ENCODE results near the gene PAX2.

Gene PAX2

GRCh38 chr10:100751211-100751933, 6.0 kb downstream of the PAX2 start:
- no peak overlapping the region for H3K9ac ChIP-seq (ENCODE audit: low read length)
- no peak overlapping the region for H2AFZ ChIP-seq (ENCODE audit: low read depth, low read length, severe bottlenecking)
- H3K9me3 ChIP-seq (ENCODE audit: insufficient read depth, low read length), result no peaks in the 10 kb centered on the region
- no peaks in the 10 kb centered on the region for H3K79me2 ChIP-seq (ENCODE audit: insufficient read depth, low read length)
- H3K27ac ChIP-seq (ENCODE audit: low read depth, low read length), result no peak overlapping the region
- TF ChIP-seq EZH2phosphoT487 (conservative IDR thresholded peaks at IDR 0.05; ENCODE audit: low read length), result no peak
- TF ChIP-seq CTCF (IDR thresholded peaks at IDR 0.05; ENCODE audit: insufficient read depth, low read length, poor library complexity, severe bottlenecking), result no peak
- H3F3A ChIP-seq (ENCODE audit: insufficient read depth), result no peaks in the 10 kb centered on the region
- H4K20me1 ChIP-seq (ENCODE audit: low read depth, low read length), result no peaks in the 10 kb centered on the region
- H3K9me2 ChIP-seq (replicated peaks; ENCODE audit: insufficient read depth, low read length), result no peaks in the 10 kb centered on the region
- 0 out of 2 replicates have a peak, but pooled peaks cover 2% of the 10 kb centered on the region for H3K27me3 ChIP-seq (ENCODE audit: low read length)
- no peak overlapping the region for H3K4me3 ChIP-seq (ENCODE audit: insufficient read depth, low read length, poor library complexity, severe bottlenecking)
- no peaks in the 10 kb centered on the region for H3K36me3 ChIP-seq (ENCODE audit: low read length)
- no peak overlapping the region for H3K4me2 ChIP-seq (ENCODE audit: low read depth, low read length, poor library complexity, severe bottlenecking)

- H3K4me3 ChIP-seq (ENCODE audit: insufficient read depth, low read length, poor library complexity, severe bottlenecking), result no peak overlapping the region
- no peak overlapping the region for H2AFZ ChIP-seq (ENCODE audit: low read depth, low read length, severe bottlenecking)
- H3K9ac ChIP-seq (ENCODE audit: low read length), result no peak overlapping the region
- no peaks in the 10 kb centered on the region for H3K9me3 ChIP-seq (ENCODE audit: insufficient read depth, low read length)
- no peaks in the 10 kb centered on the region for H3K79me2 ChIP-seq (ENCODE audit: insufficient read depth, low read length)
- no peaks in the 10 kb centered on the region for H4K20me1 ChIP-seq (ENCODE audit: low read depth, low read length)
- H3F3A ChIP-seq (ENCODE audit: insufficient read depth), result no peaks in the 10 kb centered on the region
- H3K27ac ChIP-seq (ENCODE audit: low read depth, low read length), result no peak overlapping the region
- H3K27me3 ChIP-seq (ENCODE audit: low read length), result 0 out of 2 replicates have a peak, but pooled peaks cover 2% of the 10 kb centered on the region
- TF ChIP-seq EZH2phosphoT487 (conservative IDR thresholded peaks at IDR 0.05; ENCODE audit: low read length), result no peak
- TF ChIP-seq CTCF (IDR thresholded peaks at IDR 0.05; ENCODE audit: insufficient read depth, low read length, poor library complexity, severe bottlenecking), result no peak
- no peaks in the 10 kb centered on the region for H3K36me3 ChIP-seq (ENCODE audit: low read length)
- no peak overlapping the region for H3K4me2 ChIP-seq (ENCODE audit: low read depth, low read length, poor library complexity, severe bottlenecking)
- no peaks in the 10 kb centered on the region for H3K9me2 ChIP-seq (replicated peaks; ENCODE audit: insufficient read depth, low read length)
Measured at GRCh38 chr10:100755821-100756220, 10.4 kb downstream of the PAX2 start.

GRCh38 chr10:100759331-100759730, 13.9 kb downstream of the PAX2 start:
- Histone ChIP-seq H3K36me3 (ENCODE audit: low read length) (no peaks in the 10 kb centered on the region), H3F3A (ENCODE audit: insufficient read depth) (no peaks in the 10 kb centered on the region), H3K9me3 (ENCODE audit: insufficient read depth, low read length) (no peaks in the 10 kb centered on the region), H3K9me2 (replicated peaks; ENCODE audit: insufficient read depth, low read length) (no peaks in the 10 kb centered on the region), H2AFZ (ENCODE audit: low read depth, low read length, severe bottlenecking) (no peak overlapping the region), H3K27ac (ENCODE audit: low read depth, low read length) (no peak overlapping the region), H3K27me3 (ENCODE audit: low read length) (no peaks in the 10 kb centered on the region), H3K4me3 (ENCODE audit: insufficient read depth, low read length, poor library complexity, severe bottlenecking) (no peak overlapping the region), H4K20me1 (ENCODE audit: low read depth, low read length) (no peaks in the 10 kb centered on the region), H3K4me2 (ENCODE audit: low read depth, low read length, poor library complexity, severe bottlenecking) (no peak overlapping the region), H3K9ac (ENCODE audit: low read length) (no peak overlapping the region), H3K79me2 (ENCODE audit: insufficient read depth, low read length) (no peaks in the 10 kb centered on the region)
- TF ChIP-seq EZH2phosphoT487 (conservative IDR thresholded peaks at IDR 0.05; ENCODE audit: low read length), result no peak
- no peak for TF ChIP-seq CTCF (IDR thresholded peaks at IDR 0.05; ENCODE audit: insufficient read depth, low read length, poor library complexity, severe bottlenecking)
